ENCODE measurements around the gene ATP5F1B.

DNA sequence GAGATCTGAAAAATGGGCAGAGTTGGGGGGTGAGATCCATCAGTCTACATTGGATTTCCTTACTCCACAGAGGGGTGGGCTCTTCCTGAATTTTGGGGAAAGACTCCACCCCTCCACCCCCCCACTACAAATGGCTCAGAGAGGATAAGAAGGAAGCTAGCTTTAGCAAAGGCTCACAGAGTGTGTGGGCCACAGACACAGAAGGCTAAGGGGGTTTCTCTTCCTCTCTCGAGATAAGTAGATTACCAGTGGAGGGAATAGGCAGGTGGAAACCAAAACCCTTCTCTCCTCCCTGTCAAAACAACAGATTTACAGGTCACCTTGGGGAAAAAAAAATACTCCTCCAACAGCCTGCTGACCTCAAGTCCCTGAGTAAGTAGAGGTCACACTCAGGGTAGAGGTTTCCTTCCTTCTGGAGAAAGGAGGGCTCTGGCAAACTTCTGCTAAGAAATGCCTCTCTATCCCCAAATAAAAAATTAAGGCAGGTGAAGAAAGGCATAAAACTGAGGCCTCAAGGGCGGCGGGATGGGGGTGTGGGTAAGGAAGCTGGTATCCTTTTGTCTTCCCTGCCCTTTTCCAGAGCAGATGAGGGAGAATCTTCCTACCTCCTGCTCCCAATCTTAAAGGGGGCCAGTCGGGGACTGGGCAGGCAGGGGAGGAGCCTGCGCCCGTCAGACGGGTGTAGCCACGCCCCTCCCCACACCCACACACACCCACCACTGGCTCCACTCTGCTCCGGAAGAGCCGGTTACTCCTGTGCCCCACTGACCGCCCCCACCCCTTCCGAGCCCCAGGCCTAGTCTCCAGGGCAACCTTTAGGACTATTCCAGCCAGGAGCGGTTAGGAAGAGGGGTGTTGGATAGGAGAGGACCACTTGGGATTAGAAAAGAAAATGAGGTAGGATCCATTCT is 13.7 kb downstream of the ATP5F1B start:
- no peak for TF ChIP-seq CTCF (IDR thresholded peaks at IDR 0.05)
- no peak for TF ChIP-seq POLR2AphosphoS5 (IDR thresholded peaks at IDR 0.05; ENCODE audit: low read depth, low read length)
- no peak for TF ChIP-seq YY1 (IDR thresholded peaks at IDR 0.05; ENCODE audit: low read depth)
- no peak for TF ChIP-seq TEAD4 (IDR thresholded peaks at IDR 0.05; ENCODE audit: borderline replicate concordance, insufficient read depth)
- TF ChIP-seq RCOR1 (IDR thresholded peaks at IDR 0.05; ENCODE audit: low read length) = no peak
- TF ChIP-seq, protein P1, sequence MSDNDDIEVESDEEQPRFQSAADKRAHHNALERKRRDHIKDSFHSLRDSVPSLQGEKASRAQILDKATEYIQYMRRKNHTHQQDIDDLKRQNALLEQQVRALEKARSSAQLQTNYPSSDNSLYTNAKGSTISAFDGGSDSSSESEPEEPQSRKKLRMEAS (IDR thresholded peaks at IDR 0.05; ENCODE audit: low read depth) = no peak
- TF ChIP-seq NRF1 (IDR thresholded peaks at IDR 0.05; ENCODE audit: low read depth, low read length) = peak; percentile 14; the same call in 1 of the 2 replicates
- TF ChIP-seq GATA2 (CRISPR knock-in tag; IDR thresholded peaks at IDR 0.05) = no peak
- TF ChIP-seq FOSL2 (IDR thresholded peaks at IDR 0.05; ENCODE audit: borderline replicate concordance, low read depth) = no peak
- TF ChIP-seq, protein P2, sequence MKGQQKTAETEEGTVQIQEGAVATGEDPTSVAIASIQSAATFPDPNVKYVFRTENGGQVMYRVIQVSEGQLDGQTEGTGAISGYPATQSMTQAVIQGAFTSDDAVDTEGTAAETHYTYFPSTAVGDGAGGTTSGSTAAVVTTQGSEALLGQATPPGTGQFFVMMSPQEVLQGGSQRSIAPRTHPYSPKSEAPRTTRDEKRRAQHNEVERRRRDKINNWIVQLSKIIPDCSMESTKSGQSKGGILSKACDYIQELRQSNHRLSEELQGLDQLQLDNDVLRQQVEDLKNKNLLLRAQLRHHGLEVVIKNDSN (IDR thresholded peaks at IDR 0.05; ENCODE audit: borderline replicate concordance, low read depth) = no peak
